ENCODE results near the gene TXN2.
"Not testable (repeated sequence)": the region's sequence is repeated elsewhere in the genome, so short reads cannot be mapped to it uniquely, and the experiment has no call there.

TXN2 gene

GRCh38 chr22:36522662-36523061 is 41.2 kb upstream of the TXN2 start:
- no peak overlapping the region for H3K14ac ChIP-seq (ENCODE audit: low read length in 2 of 2)
- peaks cover 40% of the 10 kb centered on the region for H3K79me1 ChIP-seq (replicated peaks; ENCODE audit: low read length, poor library complexity, severe bottlenecking)
- no peak overlapping the region for H4K91ac ChIP-seq (ENCODE audit: low read length)
- H2BK12ac ChIP-seq (ENCODE audit: low read length in 2 of 2) = no peak overlapping the region
- H3K18ac ChIP-seq (ENCODE audit: low read depth in 1 of 2, low read length in 2 of 2) = no peak overlapping the region
- H3K4ac ChIP-seq (ENCODE audit: low read depth in 1 of 2, low read length in 2 of 2) = no peak overlapping the region
- no peak overlapping the region for H3K23ac ChIP-seq (ENCODE audit: low read length in 2 of 2)
- H3K9me3 ChIP-seq (ENCODE audit: control insufficient read depth, low read length) = no peaks in the 10 kb centered on the region
- no peak overlapping the region for H3K4me2 ChIP-seq (ENCODE audit: low read length, poor library complexity, severe bottlenecking)
- no peak overlapping the region for H2BK5ac ChIP-seq (ENCODE audit: low read depth, low read length, poor library complexity, severe bottlenecking)
- peaks cover 71 to 97% of the 10 kb centered on the region in 2 experiments for H3K36me3 ChIP-seq (ENCODE audit: control insufficient read depth in 1 of 2, insufficient read depth in 2 of 2, low read depth in 1 of 2, low read length in 2 of 2)
- H3K27me3 ChIP-seq (ENCODE audit: control insufficient read depth in 1 of 2, insufficient read depth in 1 of 2, low read length in 2 of 2) = no peaks in the 10 kb centered on the region
- H3K4me1 ChIP-seq (ENCODE audit: control insufficient read depth, insufficient read depth, low read depth, low read length) = peaks cover 3% of the 10 kb centered on the region
- DNase-seq = no peak
- H4K8ac ChIP-seq (ENCODE audit: low read length) = no peak overlapping the region
- WGBS = 74% methylated on average over 4 of the region's 6 CpGs
- no peak overlapping the region for H2BK120ac ChIP-seq (ENCODE audit: low read depth, low read length)
- no peak overlapping the region for H3K27ac ChIP-seq (ENCODE audit: low read length, poor library complexity, severe bottlenecking)
- H2BK15ac ChIP-seq (ENCODE audit: low read depth, poor library complexity, severe bottlenecking) = no peak overlapping the region
- H3K9ac ChIP-seq (ENCODE audit: low read length) = no peak overlapping the region
- no peak overlapping the region for H2AK5ac ChIP-seq (ENCODE audit: low read length, severe bottlenecking)
- H2AFZ ChIP-seq (ENCODE audit: low read depth, low read length) = no peak overlapping the region
- H3K4me3 ChIP-seq (ENCODE audit: insufficient read depth in 1 of 2, low read depth in 1 of 2, low read length in 2 of 2) = no peak overlapping the region

GRCh38 chr22:36520423-36520822 is 39.0 kb upstream of the TXN2 start:
- Histone ChIP-seq H3K18ac (ENCODE audit: low read depth in 1 of 2, low read length in 2 of 2) (no peak overlapping the region), H2BK15ac (ENCODE audit: low read depth, poor library complexity, severe bottlenecking) (no peak overlapping the region), H2BK5ac (ENCODE audit: low read depth, low read length, poor library complexity, severe bottlenecking) (no peak overlapping the region), H3K4me3 (ENCODE audit: insufficient read depth in 1 of 2, low read depth in 1 of 2, low read length in 2 of 2) (no peak overlapping the region), H3K4me1 (ENCODE audit: control insufficient read depth, insufficient read depth, low read depth, low read length) (no peaks in the 10 kb centered on the region), H4K91ac (ENCODE audit: low read length) (no peak overlapping the region), H4K8ac (ENCODE audit: low read length) (no peak overlapping the region), H3K9ac (ENCODE audit: low read length) (no peak overlapping the region), H2BK120ac (ENCODE audit: low read depth, low read length) (no peak overlapping the region), H3K23ac (ENCODE audit: low read length in 2 of 2) (no peak overlapping the region), H3K4me2 (ENCODE audit: low read length, poor library complexity, severe bottlenecking) (no peak overlapping the region), H3K79me1 (replicated peaks; ENCODE audit: low read length, poor library complexity, severe bottlenecking) (peaks cover 49% of the 10 kb centered on the region), H3K4ac (ENCODE audit: low read depth in 1 of 2, low read length in 2 of 2) (no peak overlapping the region), H3K36me3 (ENCODE audit: control insufficient read depth in 1 of 2, insufficient read depth in 2 of 2, low read depth in 1 of 2, low read length in 2 of 2) (peaks cover 79 to 99% of the 10 kb centered on the region in 2 experiments), H2AFZ (ENCODE audit: low read depth, low read length) (no peak overlapping the region), H3K9me3 (ENCODE audit: control insufficient read depth, low read length) (no peaks in the 10 kb centered on the region), H3K14ac (ENCODE audit: low read length in 2 of 2) (no peak overlapping the region), H2AK5ac (ENCODE audit: low read length, severe bottlenecking) (no peak overlapping the region), H3K27ac (ENCODE audit: low read length, poor library complexity, severe bottlenecking) (no peak overlapping the region), H3K27me3 (ENCODE audit: control insufficient read depth in 1 of 2, insufficient read depth in 1 of 2, low read length in 2 of 2) (no peaks in the 10 kb centered on the region), H2BK12ac (ENCODE audit: low read length in 2 of 2) (no peak overlapping the region)
- DNase-seq = no peak
- WGBS = 91% methylated on average over 1 of the region's 3 CpGs

- not testable (repeated sequence) for H3K9ac ChIP-seq (ENCODE audit: low read length); H2AK5ac ChIP-seq (ENCODE audit: low read length, severe bottlenecking); H2BK120ac ChIP-seq (ENCODE audit: low read depth, low read length); H3K18ac ChIP-seq (ENCODE audit: low read depth in 1 of 2, low read length in 2 of 2); H4K8ac ChIP-seq (ENCODE audit: low read length); H3K9me3 ChIP-seq (ENCODE audit: control insufficient read depth, low read length); H3K27me3 ChIP-seq (ENCODE audit: control insufficient read depth in 1 of 2, insufficient read depth in 1 of 2, low read length in 2 of 2); H2BK12ac ChIP-seq (ENCODE audit: low read length in 2 of 2); H2BK15ac ChIP-seq (ENCODE audit: low read depth, poor library complexity, severe bottlenecking); DNase-seq; H2BK5ac ChIP-seq (ENCODE audit: low read depth, low read length, poor library complexity, severe bottlenecking); H2AFZ ChIP-seq (ENCODE audit: low read depth, low read length); H3K4me3 ChIP-seq (ENCODE audit: insufficient read depth in 1 of 2, low read depth in 1 of 2, low read length in 2 of 2); H3K4me1 ChIP-seq (ENCODE audit: control insufficient read depth, insufficient read depth, low read depth, low read length); H3K14ac ChIP-seq (ENCODE audit: low read length in 2 of 2); H4K91ac ChIP-seq (ENCODE audit: low read length); H3K4ac ChIP-seq (ENCODE audit: low read depth in 1 of 2, low read length in 2 of 2); H3K27ac ChIP-seq (ENCODE audit: low read length, poor library complexity, severe bottlenecking); H3K23ac ChIP-seq (ENCODE audit: low read length in 2 of 2); H3K4me2 ChIP-seq (ENCODE audit: low read length, poor library complexity, severe bottlenecking)
- H3K36me3 ChIP-seq (ENCODE audit: control insufficient read depth in 1 of 2, insufficient read depth in 2 of 2, low read depth in 1 of 2, low read length in 2 of 2) = peaks cover 80 to 99% of the 10 kb centered on the region in 2 experiments
- peaks cover 46% of the 10 kb centered on the region for H3K79me1 ChIP-seq (replicated peaks; ENCODE audit: low read length, poor library complexity, severe bottlenecking)
- 100% methylated on average over 2 of the region's 2 CpGs for WGBS
These were observed 38.5 kb upstream of the TXN2 start for GRCh38 chr22:36519906-36520305.

GRCh38 chr22:36514766-36515165 is 33.3 kb upstream of the TXN2 start:
- no peak overlapping the region for H3K4me2 ChIP-seq (ENCODE audit: low read length, poor library complexity, severe bottlenecking)

More at GRCh38 chr22:36514766-36515165, 33.3 kb upstream of the TXN2 start:
- H3K23ac ChIP-seq (ENCODE audit: low read length in 2 of 2) = no peak overlapping the region
- peaks cover 87 to 95% of the 10 kb centered on the region in 2 experiments for H3K36me3 ChIP-seq (ENCODE audit: control insufficient read depth in 1 of 2, insufficient read depth in 2 of 2, low read depth in 1 of 2, low read length in 2 of 2)
- 100% methylated on average over 1 of the region's 1 CpG for WGBS
- peaks cover 2% of the 10 kb centered on the region for H3K4me1 ChIP-seq (ENCODE audit: control insufficient read depth, insufficient read depth, low read depth, low read length)
- H2BK120ac ChIP-seq (ENCODE audit: low read depth, low read length) = no peak overlapping the region
- no peak overlapping the region for H3K4ac ChIP-seq (ENCODE audit: low read depth in 1 of 2, low read length in 2 of 2)
- H3K9me3 ChIP-seq (ENCODE audit: control insufficient read depth, low read length) = no peaks in the 10 kb centered on the region
- H2AFZ ChIP-seq (ENCODE audit: low read depth, low read length) = no peak overlapping the region
- H2BK12ac ChIP-seq (ENCODE audit: low read length in 2 of 2) = no peak overlapping the region
- H2BK5ac ChIP-seq (ENCODE audit: low read depth, low read length, poor library complexity, severe bottlenecking) = no peak overlapping the region
- H2AK5ac ChIP-seq (ENCODE audit: low read length, severe bottlenecking) = no peak overlapping the region
- no peak for DNase-seq
- no peak overlapping the region for H4K91ac ChIP-seq (ENCODE audit: low read length)
- H3K79me1 ChIP-seq (replicated peaks; ENCODE audit: low read length, poor library complexity, severe bottlenecking) = peaks cover 40% of the 10 kb centered on the region
- H3K4me3 ChIP-seq (ENCODE audit: insufficient read depth in 1 of 2, low read depth in 1 of 2, low read length in 2 of 2) = no peak overlapping the region
- no peak overlapping the region for H2BK15ac ChIP-seq (ENCODE audit: low read depth, poor library complexity, severe bottlenecking)
- no peak overlapping the region for H4K8ac ChIP-seq (ENCODE audit: low read length)
- no peak overlapping the region for H3K14ac ChIP-seq (ENCODE audit: low read length in 2 of 2)
- H3K9ac ChIP-seq (ENCODE audit: low read length) = no peak overlapping the region
- H3K18ac ChIP-seq (ENCODE audit: low read depth in 1 of 2, low read length in 2 of 2) = no peak overlapping the region
- no peaks in the 10 kb centered on the region for H3K27me3 ChIP-seq (ENCODE audit: control insufficient read depth in 1 of 2, insufficient read depth in 1 of 2, low read length in 2 of 2)
- no peak overlapping the region for H3K27ac ChIP-seq (ENCODE audit: low read length, poor library complexity, severe bottlenecking)
